Measurements from ENCODE around the gene CDADC1.

The CDADC1 gene

GRCh38 chr13:49304763-49305700 is 57.3 kb downstream of the CDADC1 start:
- Histone ChIP-seq H4K20me1 (ENCODE audit: control insufficient read depth, insufficient read depth, low read depth, low read length) (no peaks in the 10 kb centered on the region), H3F3A (ENCODE audit: control insufficient read depth, insufficient read depth) (no peaks in the 10 kb centered on the region), H3K4me2 (ENCODE audit: low read length) (0 out of 2 replicates have a peak overlapping the region, but pooled peaks have one; percentile 7), H3K36me3 (ENCODE audit: control insufficient read depth, low read length) (no peaks in the 10 kb centered on the region), H3K4me1 (ENCODE audit: control insufficient read depth, low read length) (peaks cover 27% of the 10 kb centered on the region), H3K27ac (ENCODE audit: low read depth, low read length) (no peak overlapping the region), H3K79me2 (ENCODE audit: control insufficient read depth, low read length) (no peaks in the 10 kb centered on the region), H3K9me3 (ENCODE audit: control insufficient read depth, insufficient read depth, low read length) (no peaks in the 10 kb centered on the region), H3K27me3 (ENCODE audit: control insufficient read depth, low read length) (no peaks in the 10 kb centered on the region), H3K9me2 (replicated peaks; ENCODE audit: control insufficient read depth, low read length) (no peaks in the 10 kb centered on the region), H3K4me3 (ENCODE audit: low read length) (no peak overlapping the region)
- TF ChIP-seq CTCF (IDR thresholded peaks at IDR 0.05; ENCODE audit: low read depth, low read length, poor library complexity, severe bottlenecking) (no peak), EZH2phosphoT487 (IDR thresholded peaks at IDR 0.05; ENCODE audit: borderline replicate concordance, low read length) (no peak)

GRCh38 chr13:49305792-49306425 is 58.2 kb downstream of the CDADC1 start:
- TF ChIP-seq CTCF (IDR thresholded peaks at IDR 0.05; ENCODE audit: low read depth, low read length, poor library complexity, severe bottlenecking) (no peak), EZH2phosphoT487 (IDR thresholded peaks at IDR 0.05; ENCODE audit: borderline replicate concordance, low read length) (no peak)
- no peaks in the 10 kb centered on the region for H3K9me2 ChIP-seq (replicated peaks; ENCODE audit: control insufficient read depth, low read length)
- no peaks in the 10 kb centered on the region for H3F3A ChIP-seq (ENCODE audit: control insufficient read depth, insufficient read depth)
- H4K20me1 ChIP-seq (ENCODE audit: control insufficient read depth, insufficient read depth, low read depth, low read length) = no peaks in the 10 kb centered on the region
- H3K79me2 ChIP-seq (ENCODE audit: control insufficient read depth, low read length) = no peaks in the 10 kb centered on the region
- no peaks in the 10 kb centered on the region for H3K27me3 ChIP-seq (ENCODE audit: control insufficient read depth, low read length)
- H3K4me1 ChIP-seq (ENCODE audit: control insufficient read depth, low read length) = peaks cover 27% of the 10 kb centered on the region
- 0 out of 2 replicates have a peak overlapping the region, but pooled peaks have one; percentile 7 for H3K4me2 ChIP-seq (ENCODE audit: low read length)
- no peak overlapping the region for H3K4me3 ChIP-seq (ENCODE audit: low read length)
- no peaks in the 10 kb centered on the region for H3K36me3 ChIP-seq (ENCODE audit: control insufficient read depth, low read length)
- no peaks in the 10 kb centered on the region for H3K9me3 ChIP-seq (ENCODE audit: control insufficient read depth, insufficient read depth, low read length)
- no peak overlapping the region for H3K27ac ChIP-seq (ENCODE audit: low read depth, low read length)

- no peaks in the 10 kb centered on the region for H3K9me3 ChIP-seq (ENCODE audit: control insufficient read depth, insufficient read depth, low read length)
- H3K9me2 ChIP-seq (replicated peaks; ENCODE audit: control insufficient read depth, low read length) = no peaks in the 10 kb centered on the region
- no peak overlapping the region for H3K4me3 ChIP-seq (ENCODE audit: low read length)
- H4K20me1 ChIP-seq (ENCODE audit: control insufficient read depth, insufficient read depth, low read depth, low read length) = no peaks in the 10 kb centered on the region
- no peaks in the 10 kb centered on the region for H3K27me3 ChIP-seq (ENCODE audit: control insufficient read depth, low read length)
- H3K4me1 ChIP-seq (ENCODE audit: control insufficient read depth, low read length) = peaks cover 21% of the 10 kb centered on the region
- TF ChIP-seq EZH2phosphoT487 (IDR thresholded peaks at IDR 0.05; ENCODE audit: borderline replicate concordance, low read length) = no peak
- no peaks in the 10 kb centered on the region for H3K79me2 ChIP-seq (ENCODE audit: control insufficient read depth, low read length)
- H3K4me2 ChIP-seq (ENCODE audit: low read length) = no peak overlapping the region
- no peaks in the 10 kb centered on the region for H3K36me3 ChIP-seq (ENCODE audit: control insufficient read depth, low read length)
- H3K27ac ChIP-seq (ENCODE audit: low read depth, low read length) = no peak overlapping the region
- H3F3A ChIP-seq (ENCODE audit: control insufficient read depth, insufficient read depth) = no peaks in the 10 kb centered on the region
Measured at GRCh38 chr13:49307365-49307764, 59.6 kb downstream of the CDADC1 start.

Data from DOHH2 (cell line).